ENCODE data around the gene NDUFAF8.

DNA sequence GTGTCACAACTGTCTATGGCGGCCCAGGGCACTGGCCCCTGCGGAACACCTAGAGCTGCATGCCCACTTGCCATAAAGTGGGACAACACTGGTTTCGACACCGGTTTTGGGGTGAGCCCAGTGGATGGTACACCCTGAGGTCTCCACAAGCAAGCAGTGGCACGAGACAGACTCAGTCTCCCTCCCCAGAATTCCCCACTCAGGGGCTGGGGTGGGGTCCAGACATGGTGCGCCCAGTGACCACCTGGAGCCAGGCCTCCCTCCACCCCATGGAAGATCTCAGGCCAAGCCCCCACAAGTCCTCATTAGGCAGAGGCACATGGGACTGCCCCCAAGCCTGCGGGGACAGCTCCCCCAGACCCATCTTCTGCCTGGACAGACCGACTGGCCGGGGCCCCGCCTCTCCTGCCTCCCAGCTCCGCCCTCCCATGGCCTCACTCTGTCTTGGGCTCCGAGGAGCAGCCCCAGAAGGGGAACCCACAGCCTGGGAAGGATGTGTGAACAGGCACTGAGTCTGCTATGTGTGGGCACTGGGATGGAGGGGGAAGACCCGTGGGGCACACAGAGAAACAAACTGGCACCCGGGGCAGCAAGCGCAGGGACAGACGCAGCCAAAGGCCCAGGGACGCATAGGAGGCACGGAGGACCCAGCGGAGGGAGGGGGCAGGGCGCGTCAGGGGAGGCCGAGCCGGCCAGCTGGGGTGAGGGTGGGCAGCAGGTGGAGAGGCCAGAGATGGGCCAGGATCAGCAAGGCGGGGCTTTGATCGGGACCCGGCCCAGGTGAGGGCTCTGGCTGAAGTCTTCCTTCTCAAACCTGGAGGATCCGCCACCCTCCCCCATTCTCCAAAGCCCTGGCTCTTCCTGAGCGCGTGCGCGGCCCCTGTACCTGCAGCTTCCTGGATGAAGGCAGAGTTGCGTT, 3.0 kb upstream of the NDUFAF8 start:
- TF ChIP-seq, protein P1, sequence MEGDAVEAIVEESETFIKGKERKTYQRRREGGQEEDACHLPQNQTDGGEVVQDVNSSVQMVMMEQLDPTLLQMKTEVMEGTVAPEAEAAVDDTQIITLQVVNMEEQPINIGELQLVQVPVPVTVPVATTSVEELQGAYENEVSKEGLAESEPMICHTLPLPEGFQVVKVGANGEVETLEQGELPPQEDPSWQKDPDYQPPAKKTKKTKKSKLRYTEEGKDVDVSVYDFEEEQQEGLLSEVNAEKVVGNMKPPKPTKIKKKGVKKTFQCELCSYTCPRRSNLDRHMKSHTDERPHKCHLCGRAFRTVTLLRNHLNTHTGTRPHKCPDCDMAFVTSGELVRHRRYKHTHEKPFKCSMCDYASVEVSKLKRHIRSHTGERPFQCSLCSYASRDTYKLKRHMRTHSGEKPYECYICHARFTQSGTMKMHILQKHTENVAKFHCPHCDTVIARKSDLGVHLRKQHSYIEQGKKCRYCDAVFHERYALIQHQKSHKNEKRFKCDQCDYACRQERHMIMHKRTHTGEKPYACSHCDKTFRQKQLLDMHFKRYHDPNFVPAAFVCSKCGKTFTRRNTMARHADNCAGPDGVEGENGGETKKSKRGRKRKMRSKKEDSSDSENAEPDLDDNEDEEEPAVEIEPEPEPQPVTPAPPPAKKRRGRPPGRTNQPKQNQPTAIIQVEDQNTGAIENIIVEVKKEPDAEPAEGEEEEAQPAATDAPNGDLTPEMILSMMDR (conservative IDR thresholded peaks at IDR 0.05; ENCODE audit: low read depth, low read length): no peak
- no peak for TF ChIP-seq EZH2 (IDR thresholded peaks at IDR 0.05; ENCODE audit: borderline replicate concordance, low read depth, low read length, poor library complexity, severe bottlenecking)
